Measurements from ENCODE around the gene ROGDI.

ROGDI gene

DNA sequence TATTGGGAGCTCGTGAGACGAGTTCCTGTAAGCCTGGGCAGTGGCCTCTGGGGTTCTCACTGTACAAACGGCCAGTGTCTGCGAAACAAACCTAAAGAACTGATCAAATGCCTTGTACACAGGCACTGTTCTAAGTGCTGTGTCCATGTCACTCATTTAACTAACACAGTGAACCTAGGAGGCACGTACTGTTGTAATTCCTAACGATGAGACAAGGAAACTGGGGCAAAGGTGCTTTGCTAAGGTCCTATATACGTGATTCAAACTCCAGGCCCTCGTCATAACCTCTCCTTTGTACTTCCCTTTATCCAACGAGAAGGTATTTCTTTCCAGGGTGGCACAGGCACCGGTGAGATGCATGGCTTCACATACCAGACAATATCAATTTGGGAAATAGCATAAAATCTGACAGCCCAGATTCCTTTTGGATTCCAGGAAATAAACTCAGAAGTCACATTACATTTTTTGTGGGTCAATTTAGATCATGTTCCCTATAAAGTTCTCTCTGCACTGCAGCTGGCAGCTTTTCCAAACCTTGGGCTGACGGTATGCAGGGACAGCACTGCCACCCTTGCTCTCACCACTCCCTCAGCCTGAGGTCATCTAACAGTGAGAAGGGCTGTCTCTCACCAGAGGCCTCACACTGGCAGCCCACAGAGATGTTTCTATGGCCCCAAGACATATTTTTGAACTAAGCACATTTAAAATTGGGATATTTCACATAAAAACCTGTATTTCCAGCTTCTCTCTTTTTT is 26.3 kb upstream of the ROGDI start:
- ATAC-seq, result peak; percentile 46; the same call in 2 of the 3 replicates
- TF ChIP-seq ISL1 (CRISPR knock-in tag; IDR thresholded peaks at IDR 0.05) (no peak), ARNTL (CRISPR knock-in tag; IDR thresholded peaks at IDR 0.05; ENCODE audit: borderline replicate concordance, low read depth) (no peak), PPARA (CRISPR knock-in tag; IDR thresholded peaks at IDR 0.05; ENCODE audit: borderline replicate concordance) (no peak), ZNF8 (CRISPR knock-in tag; IDR thresholded peaks at IDR 0.05) (no peak), OSR1 (CRISPR knock-in tag; IDR thresholded peaks at IDR 0.05) (no peak), ZNF565 (CRISPR knock-in tag; conservative IDR thresholded peaks at IDR 0.05; ENCODE audit: low read depth) (no peak)

- ATAC-seq, result no peak
- TF ChIP-seq TCF4 (CRISPR knock-in tag; IDR thresholded peaks at IDR 0.05; ENCODE audit: borderline replicate concordance) (no peak), BACH2 (CRISPR knock-in tag; IDR thresholded peaks at IDR 0.05; ENCODE audit: borderline replicate concordance) (no peak), SNAI2 (CRISPR knock-in tag; IDR thresholded peaks at IDR 0.05) (no peak), ISL1 (CRISPR knock-in tag; IDR thresholded peaks at IDR 0.05) (no peak), ZC3H10 (CRISPR knock-in tag; IDR thresholded peaks at IDR 0.05) (no peak), ZFP3 (CRISPR knock-in tag; IDR thresholded peaks at IDR 0.05) (no peak), ZNF8 (CRISPR knock-in tag; IDR thresholded peaks at IDR 0.05) (no peak), CSRNP3 (CRISPR knock-in tag; IDR thresholded peaks at IDR 0.05) (no peak), TSHZ2 (CRISPR knock-in tag; IDR thresholded peaks at IDR 0.05) (no peak), ZNF565 (CRISPR knock-in tag; conservative IDR thresholded peaks at IDR 0.05; ENCODE audit: low read depth) (no peak), GLIS3 (CRISPR knock-in tag; IDR thresholded peaks at IDR 0.05) (no peak), PPARA (CRISPR knock-in tag; IDR thresholded peaks at IDR 0.05; ENCODE audit: borderline replicate concordance) (no peak), ZNF70 (CRISPR knock-in tag; IDR thresholded peaks at IDR 0.05) (no peak), ESRRG (CRISPR knock-in tag; IDR thresholded peaks at IDR 0.05) (no peak), CSDC2 (CRISPR knock-in tag; IDR thresholded peaks at IDR 0.05) (no peak), ZFP30 (CRISPR knock-in tag; IDR thresholded peaks at IDR 0.05) (no peak), OSR1 (CRISPR knock-in tag; IDR thresholded peaks at IDR 0.05) (no peak), ARNTL (CRISPR knock-in tag; IDR thresholded peaks at IDR 0.05; ENCODE audit: borderline replicate concordance, low read depth) (no peak), TOX (CRISPR knock-in tag; IDR thresholded peaks at IDR 0.05; ENCODE audit: borderline replicate concordance) (no peak)
These were observed 24.5 kb upstream of the ROGDI start for GRCh38 chr16:4826980-4827379.

DNA sequence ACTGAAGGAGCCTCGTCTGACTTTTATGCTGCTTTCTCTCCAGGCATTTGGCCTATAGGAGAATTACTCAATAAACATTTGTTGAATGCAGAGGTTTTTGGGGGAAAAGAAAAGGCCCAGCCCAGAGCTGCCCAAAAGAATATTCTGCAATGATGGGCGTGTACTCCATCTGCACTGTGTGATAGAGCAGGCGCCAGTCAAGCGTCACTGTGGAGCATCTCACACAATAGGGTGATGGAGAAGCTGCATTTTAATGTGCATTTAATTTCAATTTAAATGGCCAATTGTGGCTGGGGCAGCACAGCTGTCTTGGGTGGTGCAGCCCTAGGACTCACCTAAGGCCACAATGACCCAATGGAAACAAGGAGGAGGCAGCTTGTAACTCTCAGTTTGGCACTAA is 24.1 kb upstream of the ROGDI start:
- TF ChIP-seq CREB5 (CRISPR knock-in tag; IDR thresholded peaks at IDR 0.05; ENCODE audit: low read depth), result no peak
- no peak for TF ChIP-seq TSHZ2 (CRISPR knock-in tag; IDR thresholded peaks at IDR 0.05)
- TF ChIP-seq ZFP30 (CRISPR knock-in tag; IDR thresholded peaks at IDR 0.05), result no peak
- no peak for TF ChIP-seq CSDC2 (CRISPR knock-in tag; IDR thresholded peaks at IDR 0.05)
- TF ChIP-seq SNAI2 (CRISPR knock-in tag; IDR thresholded peaks at IDR 0.05), result no peak
- no peak for TF ChIP-seq BACH2 (CRISPR knock-in tag; IDR thresholded peaks at IDR 0.05; ENCODE audit: borderline replicate concordance)
- TF ChIP-seq ZFP3 (CRISPR knock-in tag; IDR thresholded peaks at IDR 0.05), result no peak
- TF ChIP-seq ISL1 (CRISPR knock-in tag; IDR thresholded peaks at IDR 0.05), result no peak
- no peak for TF ChIP-seq ZNF565 (CRISPR knock-in tag; conservative IDR thresholded peaks at IDR 0.05; ENCODE audit: low read depth)
- TF ChIP-seq PPARA (CRISPR knock-in tag; IDR thresholded peaks at IDR 0.05; ENCODE audit: borderline replicate concordance), result no peak
- TF ChIP-seq ARNTL (CRISPR knock-in tag; IDR thresholded peaks at IDR 0.05; ENCODE audit: borderline replicate concordance, low read depth), result no peak
- TF ChIP-seq ZNF8 (CRISPR knock-in tag; IDR thresholded peaks at IDR 0.05), result no peak
- TF ChIP-seq ZNF70 (CRISPR knock-in tag; IDR thresholded peaks at IDR 0.05), result no peak
- ATAC-seq, result no peak

Data from SK-N-SH treated with all-trans-retinoic acid at 6 μM for 48 hours (cell line).